GM19467 (cell line): ENCODE data around the gene TFAP2B.

ENCODE experiments used
- ATAC-seq: cut with Tn5 transposase; IDR thresholded peaks from one replicate; pipeline ENCODE4 v1.9.1; 2021; ENCODE audit warnings: mild to moderate bottlenecking, moderate library complexity; ENCODE audit not compliant: unreplicated experiment

Gene TFAP2B

GRCh38 chr6:50818673-50819072 is at the start of gene TFAP2B:
Gene TFAP2B, plus strand, starts transcription at chr6:50818871. Its CDS starts 21 bp downstream, at chr6:50818892.
- no peak for ATAC-seq

- ATAC-seq, result no peak
These were observed 40.0 kb upstream of the TFAP2B start for GRCh38 chr6:50778696-50779095.

- ATAC-seq, result no peak
These were observed 38.3 kb upstream of the TFAP2B start for GRCh38 chr6:50780382-50780781.

GRCh38 chr6:50785921-50786320 is 32.8 kb upstream of the TFAP2B start:
- ATAC-seq, result no peak

- ATAC-seq, result peak; percentile 71
These were observed 26.7 kb upstream of the TFAP2B start for GRCh38 chr6:50791900-50792508.

- no peak for ATAC-seq
These were observed 25.9 kb upstream of the TFAP2B start for GRCh38 chr6:50792771-50793170.

- ATAC-seq, result no peak
These were observed 23.1 kb upstream of the TFAP2B start for GRCh38 chr6:50795574-50795973.

GRCh38 chr6:50804283-50804682 is 14.4 kb upstream of the TFAP2B start:
- no peak for ATAC-seq

GRCh38 chr6:50807035-50807434 is 11.6 kb upstream of the TFAP2B start:
- ATAC-seq, result no peak

GRCh38 chr6:50815436-50816114 is 3.1 kb upstream of the TFAP2B start:
- peak; percentile 37 for ATAC-seq

GRCh38 chr6:50816115-50816675 is 2.5 kb upstream of the TFAP2B start:
- peak; percentile 77 for ATAC-seq

- no peak for ATAC-seq
These were observed 1.6 kb upstream of the TFAP2B start for GRCh38 chr6:50816947-50817645.

GRCh38 chr6:50817646-50817950 is 1.1 kb upstream of the TFAP2B start:
- no peak for ATAC-seq

- no peak for ATAC-seq
These were observed 651 bp upstream of the TFAP2B start for GRCh38 chr6:50818020-50818419.

GRCh38 chr6:50819466-50819903 is 814 bp downstream of the TFAP2B start:
- no peak for ATAC-seq

GRCh38 chr6:50819904-50820868 is 1.5 kb downstream of the TFAP2B start:
- no peak for ATAC-seq

- ATAC-seq, result no peak
These were observed 2.2 kb downstream of the TFAP2B start for GRCh38 chr6:50820869-50821264.

- no peak for ATAC-seq
These were observed 2.9 kb downstream of the TFAP2B start for GRCh38 chr6:50821441-50822077.

- ATAC-seq, result no peak
These were observed 3.4 kb downstream of the TFAP2B start for GRCh38 chr6:50822078-50822476.
